GM03348 (cell line): ENCODE measurements around the gene FBXO11.
"Not testable (repeated sequence)": the region's sequence is repeated elsewhere in the genome, so short reads cannot be mapped to it uniquely, and the experiment has no call there.

Experiments
- DNase-seq: peaks from one replicate; pipeline ENCODE4 v3.0.0; 2012; ENCODE audit warnings: low spot score

FBXO11 gene

GRCh38 chr2:47897883-47898731, 8.2 kb downstream of the FBXO11 start:
- no peak for DNase-seq

GRCh38 chr2:47897191-47897882, 9.0 kb downstream of the FBXO11 start:
- DNase-seq: not testable (repeated sequence)

- DNase-seq: no peak
Measured at GRCh38 chr2:47896450-47896968, 9.8 kb downstream of the FBXO11 start.

GRCh38 chr2:47893771-47894170, 12.5 kb downstream of the FBXO11 start:
- no peak for DNase-seq

- DNase-seq: no peak
Measured at GRCh38 chr2:47892338-47892730, 14.0 kb downstream of the FBXO11 start.

GRCh38 chr2:47891369-47892337, 14.6 kb downstream of the FBXO11 start:
- DNase-seq: no peak

DNA sequence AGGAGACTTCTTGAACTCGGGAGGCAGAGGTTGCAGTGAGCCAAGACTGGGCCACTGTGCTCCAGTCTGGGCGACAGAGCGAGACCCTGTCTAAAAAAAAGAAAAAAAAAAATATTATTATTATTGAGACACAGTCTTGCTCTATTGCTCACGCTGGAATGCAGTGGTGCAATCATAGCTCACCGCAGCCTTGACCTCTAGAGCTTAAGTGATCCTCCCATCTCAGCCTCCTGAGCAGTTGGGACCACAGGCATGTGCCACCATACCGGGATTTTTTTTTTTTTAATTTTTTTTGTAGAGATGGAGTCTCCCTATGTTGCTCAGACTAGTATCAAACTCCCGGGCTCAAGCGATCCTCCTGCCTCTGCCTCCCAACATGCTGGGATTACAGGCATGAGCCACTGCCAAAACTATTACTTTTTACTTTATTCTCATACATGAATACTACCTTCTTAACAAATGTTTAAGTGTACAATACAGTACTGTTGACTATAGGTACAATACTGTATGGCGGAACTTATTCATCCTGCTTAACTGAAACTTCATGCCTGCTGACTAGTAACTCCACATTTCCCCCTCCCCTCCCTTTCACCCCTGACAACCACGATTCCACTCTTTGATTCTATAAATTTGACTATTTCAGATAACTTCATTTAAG, 15.5 kb downstream of the FBXO11 start:
- DNase-seq: no peak

- DNase-seq: no peak
Measured at GRCh38 chr2:47888581-47889280, 17.6 kb downstream of the FBXO11 start.

DNA sequence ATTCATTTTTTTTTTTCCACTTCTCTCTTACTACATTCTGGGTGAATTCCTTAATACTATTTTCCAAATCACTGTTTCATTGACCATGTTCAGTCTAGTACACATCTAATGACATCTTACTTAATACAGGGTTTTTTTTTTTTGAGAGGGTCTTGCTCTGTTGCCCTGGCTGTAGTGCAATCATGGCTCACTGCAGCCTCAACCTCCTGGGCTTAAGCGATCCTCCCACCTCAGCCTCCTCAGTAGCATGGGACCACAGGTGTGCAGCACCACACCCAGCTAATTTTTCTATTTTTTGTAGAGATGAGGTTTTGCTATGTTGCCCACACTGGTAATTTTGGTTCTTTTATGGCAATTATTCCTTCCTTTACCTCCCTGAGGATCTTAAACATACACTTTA, 29.4 kb downstream of the FBXO11 start:
- DNase-seq: no peak

- no peak for DNase-seq
Measured at GRCh38 chr2:47872941-47873340, 33.4 kb downstream of the FBXO11 start.

- no peak for DNase-seq
Measured at GRCh38 chr2:47870641-47871540, 35.4 kb downstream of the FBXO11 start.

DNA sequence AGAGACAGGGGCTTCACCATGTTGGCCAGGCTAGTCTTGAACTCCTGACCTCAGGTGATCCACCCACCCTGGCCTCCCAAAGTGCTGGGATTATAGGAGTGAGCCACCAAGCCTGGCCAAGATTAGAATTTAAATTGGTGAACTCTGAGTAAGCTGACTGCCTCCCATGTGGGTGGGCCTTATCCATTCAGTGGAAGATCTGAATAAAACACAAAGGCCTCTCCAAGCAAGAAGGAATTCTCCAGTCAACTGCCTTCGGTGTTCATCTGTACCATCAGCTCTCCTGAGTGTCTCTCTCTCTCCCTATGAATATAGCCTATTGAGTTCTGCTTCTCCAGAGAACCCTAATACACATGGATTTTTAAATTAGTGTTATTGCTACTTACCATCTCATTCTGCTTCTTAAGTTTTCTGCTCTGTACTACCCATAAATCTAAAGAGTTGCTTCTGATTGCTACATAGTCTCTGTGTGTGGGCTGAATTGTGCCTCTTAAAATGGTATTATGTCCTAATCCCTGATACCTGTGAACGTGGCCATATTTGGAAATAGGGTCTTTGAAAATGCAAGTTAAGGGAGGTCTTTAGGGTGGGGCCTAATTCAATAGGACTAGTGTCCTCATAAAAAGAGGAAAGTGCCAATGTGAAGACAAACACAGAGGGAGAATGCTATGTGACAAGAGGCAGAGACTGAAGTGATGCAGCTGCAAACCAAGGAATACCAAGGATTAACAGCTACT, 36.3 kb downstream of the FBXO11 start:
- no peak for DNase-seq

DNA sequence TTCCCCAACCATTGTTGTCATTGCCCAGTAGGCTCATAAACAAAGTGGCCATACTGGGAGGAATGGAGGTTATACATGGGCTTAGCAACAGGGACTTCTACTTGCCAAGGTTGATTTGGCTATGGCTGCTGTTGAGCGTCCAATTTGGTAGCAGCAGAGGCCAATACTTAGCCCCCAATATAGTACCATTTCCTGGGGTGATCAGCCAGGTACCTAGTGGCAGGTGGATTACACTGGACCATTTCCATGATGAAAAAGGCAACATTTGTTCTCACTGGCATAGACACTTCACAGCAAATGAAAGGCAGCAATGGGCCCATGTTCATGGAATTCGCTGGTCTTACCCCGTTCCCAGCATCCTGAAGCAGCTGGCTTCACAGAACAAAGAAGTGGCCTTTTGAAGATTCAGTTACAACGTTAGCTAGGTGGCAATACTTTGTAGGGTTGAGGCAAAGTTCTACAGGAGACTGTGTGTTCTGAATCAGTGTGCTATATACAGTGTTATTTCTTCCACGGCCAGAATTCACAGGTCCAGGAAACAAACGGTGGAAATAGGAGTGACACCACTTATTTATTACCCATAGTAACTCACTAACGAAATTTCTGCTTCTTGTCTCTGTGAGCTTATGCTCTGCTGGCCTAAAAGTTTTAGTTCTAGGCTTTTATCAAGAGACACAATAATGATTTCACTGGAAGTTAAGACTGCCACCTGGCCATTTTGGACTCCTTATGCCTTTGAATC, 37.5 kb downstream of the FBXO11 start:
- no peak for DNase-seq

GRCh38 chr2:47867205-47867604, 39.1 kb downstream of the FBXO11 start:
- DNase-seq: peak; percentile 50

DNA sequence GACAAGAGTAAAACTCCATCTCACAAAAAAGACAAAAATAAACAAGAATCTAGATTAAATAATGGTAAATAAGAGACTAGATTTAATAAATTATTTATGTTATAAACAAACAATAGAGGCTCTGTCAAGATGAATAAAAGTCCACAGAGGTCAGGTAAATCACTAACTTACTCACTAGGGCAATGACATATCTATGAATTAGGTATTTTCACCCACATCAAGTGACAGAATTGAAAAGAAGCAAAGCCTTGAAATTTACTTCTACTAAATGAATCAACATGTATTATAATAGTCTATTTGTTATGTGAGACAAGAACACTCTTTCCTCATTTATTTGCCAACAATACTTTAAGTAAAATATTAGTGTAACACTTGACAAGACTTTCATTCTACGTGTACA, 41.7 kb downstream of the FBXO11 start:
- DNase-seq: no peak

DNA sequence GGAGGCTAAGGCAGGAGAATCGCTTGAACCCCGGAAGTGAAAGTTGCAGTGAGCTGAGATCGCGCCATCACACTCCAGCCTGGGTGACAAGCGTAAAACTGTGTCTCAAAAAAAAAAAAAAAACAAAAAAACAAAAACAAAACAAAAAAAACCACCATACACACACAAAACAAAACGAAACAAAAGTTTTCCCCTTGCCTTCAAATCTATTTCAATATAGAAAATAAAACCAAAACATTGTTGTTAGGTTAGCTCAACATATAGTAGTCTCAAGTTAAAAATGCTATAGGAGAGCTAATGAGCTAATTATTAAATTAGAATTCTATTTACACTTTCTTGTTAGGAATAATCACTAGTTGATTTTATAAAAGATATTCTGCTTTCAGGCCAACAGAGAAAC, 43.3 kb downstream of the FBXO11 start:
- no peak for DNase-seq

DNA sequence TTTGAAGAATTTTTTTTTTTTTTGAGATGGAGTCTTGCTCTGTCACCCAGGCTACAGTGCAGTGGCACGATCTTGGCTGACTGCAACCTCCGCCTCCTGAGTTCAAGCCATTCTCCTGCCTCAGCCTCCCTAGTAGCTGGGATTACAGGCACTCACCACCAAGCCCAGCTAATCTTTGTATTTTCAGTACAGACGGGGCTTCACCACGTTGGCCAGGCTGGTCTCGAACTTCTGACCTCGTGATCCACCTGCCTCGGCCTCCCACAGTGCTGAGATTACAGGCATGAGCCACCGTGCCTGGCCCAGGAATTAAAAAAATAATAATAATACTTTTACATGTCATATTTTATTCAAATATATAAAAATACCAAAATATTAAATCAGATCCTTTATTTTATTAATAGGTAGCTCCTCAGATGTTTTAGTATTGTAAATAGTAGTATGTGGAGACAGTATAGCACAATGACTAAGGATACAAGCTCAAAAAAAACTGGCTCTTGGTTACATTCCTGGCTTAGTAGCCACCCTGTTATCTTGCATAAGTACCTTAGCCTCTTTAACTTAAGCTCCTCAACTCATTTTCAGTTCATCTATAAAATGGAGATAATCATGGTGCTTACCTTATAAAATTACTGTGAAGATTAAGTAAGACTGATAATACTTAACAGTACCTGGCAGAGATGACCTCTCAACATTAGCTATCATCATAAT, 53.1 kb downstream of the FBXO11 start:
- peak; percentile 57 for DNase-seq

DNA sequence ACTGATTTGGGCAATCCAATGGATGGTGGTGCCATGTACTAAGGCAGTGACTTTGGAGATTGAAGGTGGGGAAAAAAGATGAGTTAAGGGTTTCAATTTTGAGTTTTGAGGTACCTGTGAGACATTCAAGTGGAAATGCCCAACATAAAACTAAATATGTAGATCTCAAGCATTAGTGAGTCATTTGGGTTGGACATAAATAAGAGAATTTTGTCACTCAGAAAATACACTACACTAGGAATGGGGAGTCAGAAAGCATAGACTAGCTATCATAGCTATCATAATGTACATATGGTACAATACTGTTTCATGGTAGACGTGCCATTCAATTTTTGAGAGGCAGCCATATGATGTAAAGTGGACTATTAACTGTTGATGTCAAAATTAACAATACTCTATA, 56.1 kb downstream of the FBXO11 start:
- no peak for DNase-seq
